ENCODE measurements around the gene BTBD9.

Gene BTBD9

DNA sequence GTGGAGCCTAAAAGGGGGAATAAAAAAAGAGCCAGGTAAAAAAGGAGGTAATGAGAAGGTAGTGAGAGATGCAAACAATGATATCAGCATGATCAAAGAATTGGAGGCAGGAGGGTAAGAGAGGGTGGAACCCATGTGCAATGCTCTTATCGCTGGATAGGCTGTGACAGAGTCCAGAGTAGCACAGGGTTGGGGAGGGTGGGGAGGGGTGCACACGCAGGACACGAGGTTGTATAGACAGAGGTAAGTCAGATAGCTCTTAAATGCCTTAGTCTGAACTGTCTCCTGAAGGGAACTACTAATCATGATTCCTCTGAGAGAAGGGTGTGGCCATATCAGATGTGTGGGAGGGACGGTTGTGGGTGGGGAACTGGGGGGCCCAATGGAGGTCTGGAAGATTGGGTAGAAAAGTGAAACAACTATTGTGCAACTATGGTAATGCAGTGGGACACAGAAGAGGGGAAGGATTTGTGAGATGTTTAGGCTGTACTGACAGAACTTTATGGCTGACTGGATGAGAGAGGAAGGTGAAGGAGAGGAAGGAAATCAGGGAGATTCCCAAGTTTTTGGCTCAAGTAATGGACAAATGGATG is 354.8 kb downstream of the BTBD9 start:
- no peak for DNase-seq (ENCODE audit: low read depth)

- peak; percentile 59 for DNase-seq (ENCODE audit: low read depth)
Measured at GRCh38 chr6:38283734-38284362, 355.9 kb downstream of the BTBD9 start.

- DNase-seq (ENCODE audit: low read depth), result no peak
Measured at GRCh38 chr6:38282911-38283310, 356.8 kb downstream of the BTBD9 start.

- no peak for DNase-seq (ENCODE audit: low read depth)
Measured at GRCh38 chr6:38281126-38281525, 358.6 kb downstream of the BTBD9 start.

DNA sequence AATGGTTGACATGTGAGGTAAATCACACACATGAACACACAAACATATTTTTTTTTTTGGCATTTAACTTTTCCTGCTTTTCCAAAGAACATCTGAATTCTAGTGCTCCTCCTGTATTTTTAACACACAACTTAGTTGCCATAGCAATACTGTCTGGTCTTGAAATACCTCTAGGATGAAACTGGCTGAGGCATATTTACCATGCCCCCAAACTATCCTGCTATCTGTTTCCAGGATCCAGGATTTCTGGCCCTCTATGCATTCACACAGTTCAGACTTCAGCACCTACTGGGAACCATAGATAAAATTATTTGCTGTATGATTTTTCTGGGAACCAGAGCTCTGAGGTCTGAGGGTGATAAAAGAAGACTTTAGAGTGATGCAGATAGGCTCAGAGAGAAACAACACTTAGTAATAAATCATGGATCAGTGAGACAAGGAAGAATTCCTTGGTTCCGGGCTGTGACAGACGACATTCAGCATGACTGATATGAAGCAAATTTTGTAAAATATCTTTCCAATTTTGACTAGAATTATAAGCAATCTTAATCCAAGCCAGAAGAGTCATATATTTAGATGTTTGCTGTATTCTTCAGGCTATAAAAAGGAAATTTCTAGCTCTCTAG is 359.7 kb downstream of the BTBD9 start:
- DNase-seq (ENCODE audit: low read depth), result no peak

GRCh38 chr6:38279423-38279822 is 360.3 kb downstream of the BTBD9 start:
- DNase-seq (ENCODE audit: low read depth), result no peak

GRCh38 chr6:38273325-38273724 is 366.4 kb downstream of the BTBD9 start:
- no peak for DNase-seq (ENCODE audit: low read depth)

- DNase-seq (ENCODE audit: low read depth), result no peak
Measured at GRCh38 chr6:38272222-38272621, 367.5 kb downstream of the BTBD9 start.

GRCh38 chr6:38271081-38271480 is 368.6 kb downstream of the BTBD9 start:
- no peak for DNase-seq (ENCODE audit: low read depth)

DNA sequence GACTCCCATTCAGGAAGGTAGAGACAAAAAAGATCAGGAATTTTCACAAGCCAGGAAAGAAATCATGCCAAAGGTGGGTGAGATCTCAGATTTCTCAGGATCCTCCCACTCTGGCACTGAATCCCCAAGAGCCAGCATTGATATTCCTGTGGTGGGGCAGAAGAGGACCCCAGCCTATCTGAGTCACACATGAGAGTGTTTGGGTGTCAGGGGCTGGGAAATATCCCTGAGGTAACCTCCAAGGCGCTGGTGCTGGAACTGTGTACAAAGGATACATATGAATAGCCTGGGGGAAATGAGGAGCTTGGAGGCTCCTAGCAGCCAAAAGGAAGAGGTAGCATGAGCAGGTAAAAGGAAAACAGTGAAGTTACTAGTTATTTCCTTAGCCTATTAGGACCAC is 369.4 kb downstream of the BTBD9 start:
- no peak for DNase-seq (ENCODE audit: low read depth)

GRCh38 chr6:38269461-38270172 is 370.1 kb downstream of the BTBD9 start:
- DNase-seq (ENCODE audit: low read depth), result no peak

- DNase-seq (ENCODE audit: low read depth), result no peak
Measured at GRCh38 chr6:38268342-38268741, 371.4 kb downstream of the BTBD9 start.

DNA sequence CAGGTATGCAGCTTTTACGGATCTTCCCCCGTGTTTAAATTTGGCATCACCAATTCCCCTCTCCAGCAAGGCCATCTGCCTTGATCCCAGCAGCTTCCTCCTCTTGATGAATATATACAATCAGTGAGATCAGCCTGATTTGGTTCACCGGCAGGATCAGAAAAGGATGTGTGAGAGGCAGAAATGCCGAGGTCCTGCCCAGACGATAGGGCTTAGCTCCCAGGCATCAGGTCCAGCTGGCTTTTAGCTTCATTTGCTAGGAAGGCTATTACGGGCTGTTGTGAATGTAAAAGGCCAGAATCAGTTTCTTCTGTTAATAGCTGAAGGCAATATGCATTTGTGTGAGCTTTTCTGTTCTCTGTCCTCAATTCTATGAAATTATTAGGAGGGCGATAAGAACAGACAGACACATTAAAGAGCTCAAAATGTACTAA is 372.8 kb downstream of the BTBD9 start:
- no peak for DNase-seq (ENCODE audit: low read depth)

- no peak for DNase-seq (ENCODE audit: low read depth)
Measured at GRCh38 chr6:38264605-38265004, 375.1 kb downstream of the BTBD9 start.

GRCh38 chr6:38262609-38263008 is 377.1 kb downstream of the BTBD9 start:
- DNase-seq (ENCODE audit: low read depth), result peak; percentile 60

- DNase-seq (ENCODE audit: low read depth), result peak; percentile 79
Measured at GRCh38 chr6:38262026-38262425, 377.7 kb downstream of the BTBD9 start.

GRCh38 chr6:38261626-38262025 is 378.1 kb downstream of the BTBD9 start:
- no peak for DNase-seq (ENCODE audit: low read depth)

- peak; percentile 65 for DNase-seq (ENCODE audit: low read depth)
Measured at GRCh38 chr6:38259736-38260135, 380.0 kb downstream of the BTBD9 start.

DNA sequence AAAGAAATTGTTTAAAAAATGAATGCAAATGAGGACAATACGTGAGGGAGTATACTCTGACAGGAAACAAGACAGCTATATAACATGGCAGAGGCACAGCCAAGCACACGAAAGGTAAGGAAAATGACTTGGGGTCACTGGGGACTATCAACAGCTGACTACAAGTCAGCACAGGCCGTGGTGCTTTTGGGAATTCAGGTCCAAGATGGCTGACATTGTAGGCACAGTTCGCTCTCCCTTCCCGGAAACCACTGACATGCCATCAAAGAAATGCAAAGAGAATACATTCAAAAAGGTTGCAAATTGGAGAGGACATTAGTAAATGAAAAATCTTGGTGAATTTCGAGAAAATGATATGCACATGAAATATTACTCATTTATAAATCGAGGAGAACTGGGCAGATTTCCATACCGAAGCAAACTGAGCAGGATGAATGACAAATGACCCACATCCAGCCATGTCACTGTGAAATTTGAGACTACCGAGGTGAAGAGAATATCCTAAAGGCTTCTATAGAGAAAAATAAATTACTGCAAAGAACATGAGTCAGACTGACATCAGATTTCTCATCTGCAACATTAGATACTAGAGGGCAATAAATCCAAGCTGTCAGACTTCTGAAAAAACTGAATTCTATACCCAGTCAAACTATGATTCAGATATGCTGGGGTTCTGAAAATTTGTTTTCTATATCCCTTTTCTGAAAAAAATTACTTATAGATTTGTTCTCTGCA is 391.1 kb downstream of the BTBD9 start:
- DNase-seq (ENCODE audit: low read depth), result no peak

DNA sequence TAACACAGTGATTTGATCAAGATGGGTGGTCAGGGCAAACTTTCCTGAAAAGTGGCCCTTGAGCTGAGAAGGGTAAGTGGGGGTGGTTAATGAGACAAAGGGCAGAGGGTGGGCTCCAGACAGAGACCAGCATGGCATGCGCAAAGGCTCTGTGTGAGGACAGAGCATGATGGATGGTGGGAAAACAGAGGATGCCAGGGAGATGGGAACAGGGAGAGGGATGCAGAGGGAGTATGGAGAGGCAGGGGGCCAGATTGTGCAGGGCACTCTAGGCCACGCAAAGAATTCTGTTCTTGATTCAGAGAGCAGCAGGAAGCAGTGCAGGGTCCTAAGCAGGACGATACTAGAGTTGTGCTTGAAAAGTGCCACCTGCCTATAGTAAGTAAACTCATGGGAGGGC is 394.4 kb downstream of the BTBD9 start:
- no peak for DNase-seq (ENCODE audit: low read depth)

DNA sequence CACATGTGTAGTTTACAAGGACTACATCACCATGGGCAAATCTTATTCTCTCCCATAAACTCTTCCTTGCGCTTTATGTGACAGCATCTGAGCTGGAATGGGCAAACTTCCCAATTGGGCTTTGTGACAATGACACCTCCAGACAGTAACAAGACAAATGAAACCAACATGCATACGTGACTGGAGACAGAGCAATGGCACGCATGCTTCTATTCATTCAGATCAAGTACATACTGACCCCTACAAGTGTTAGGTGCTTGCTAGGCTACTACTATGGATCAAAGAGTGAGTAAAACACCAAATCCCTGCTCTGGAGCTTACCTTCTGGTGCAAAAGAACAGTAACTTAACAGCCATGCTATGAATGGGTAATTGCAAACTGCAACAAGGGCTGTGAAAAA is 394.9 kb downstream of the BTBD9 start:
- no peak for DNase-seq (ENCODE audit: low read depth)

DNA sequence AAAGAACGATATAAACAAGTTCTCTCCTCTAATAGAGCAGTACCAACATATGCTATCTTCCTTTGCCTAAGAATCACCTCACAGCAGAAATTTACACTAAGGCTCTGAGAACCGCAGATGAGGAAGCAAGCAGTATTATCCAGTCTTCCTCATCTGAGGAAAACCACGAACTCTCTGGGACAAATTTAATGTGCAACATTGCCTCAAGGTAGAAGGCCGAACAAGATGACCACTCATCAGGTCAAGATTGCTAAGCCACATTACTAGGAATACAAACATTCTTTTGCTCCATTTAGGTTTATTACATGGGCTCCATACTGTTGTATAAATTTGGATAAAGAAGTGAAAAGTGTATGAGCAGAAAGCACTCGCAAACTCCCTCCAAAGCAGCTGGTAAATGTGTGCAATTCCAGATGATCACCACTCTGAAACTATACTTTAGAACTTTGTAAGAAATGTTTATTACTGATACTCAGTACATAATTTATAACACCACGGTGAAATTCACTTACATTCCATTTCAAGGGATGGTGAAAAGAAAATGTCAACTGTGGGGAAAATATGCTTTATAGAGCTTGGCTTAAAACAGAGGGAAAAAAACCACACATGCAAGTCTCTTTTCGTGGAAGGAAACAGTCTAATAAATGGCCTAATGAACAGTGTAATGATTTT is 398.4 kb downstream of the BTBD9 start:
- DNase-seq (ENCODE audit: low read depth), result no peak
